ENCODE data around the gene RABGGTA.

RABGGTA gene

DNA sequence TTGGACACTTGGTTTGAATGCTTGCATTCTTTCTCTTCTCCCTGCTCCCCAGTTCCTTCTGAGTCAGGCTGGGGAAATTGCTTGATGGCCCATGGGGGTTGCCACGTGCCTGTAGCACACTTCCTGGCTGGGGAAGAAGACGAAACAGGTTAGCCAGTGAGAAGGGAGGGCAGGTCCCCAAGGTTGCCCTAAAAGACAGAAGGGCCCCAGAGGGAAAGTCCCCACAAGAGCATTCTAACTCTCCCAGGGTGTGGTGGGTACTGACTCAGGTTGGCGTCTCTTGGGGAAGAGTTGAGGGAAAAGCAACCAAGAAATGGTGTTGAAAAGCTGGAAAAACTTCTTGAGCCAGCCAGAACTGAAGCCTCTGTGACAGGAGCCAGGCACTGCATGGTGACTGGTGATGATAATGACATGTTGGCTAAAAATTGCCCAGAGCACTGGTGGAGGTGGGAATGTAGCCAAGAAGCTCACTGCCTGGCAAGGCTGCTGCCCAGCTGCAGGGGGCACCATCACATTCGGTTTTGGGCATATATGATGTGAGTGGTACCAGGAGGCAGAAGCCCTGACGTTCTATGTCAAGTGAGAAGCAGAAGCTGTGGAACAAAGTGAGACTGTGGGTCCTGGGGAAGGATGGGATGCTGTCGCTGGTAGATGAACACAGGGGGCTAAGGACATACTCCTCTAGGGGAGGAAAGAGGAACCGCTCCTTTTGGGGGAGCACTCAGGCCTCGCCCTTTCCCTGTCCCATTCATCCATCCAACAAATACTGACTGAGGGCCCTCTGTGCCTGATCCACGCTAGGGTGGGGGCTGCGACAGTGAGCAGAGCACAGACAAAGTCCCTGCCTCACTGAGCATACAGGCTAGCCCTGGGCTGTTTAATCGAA, 8.1 kb upstream of the RABGGTA start:
- peak; percentile 67 for DNase-seq (ENCODE audit: low spot score)

DNA sequence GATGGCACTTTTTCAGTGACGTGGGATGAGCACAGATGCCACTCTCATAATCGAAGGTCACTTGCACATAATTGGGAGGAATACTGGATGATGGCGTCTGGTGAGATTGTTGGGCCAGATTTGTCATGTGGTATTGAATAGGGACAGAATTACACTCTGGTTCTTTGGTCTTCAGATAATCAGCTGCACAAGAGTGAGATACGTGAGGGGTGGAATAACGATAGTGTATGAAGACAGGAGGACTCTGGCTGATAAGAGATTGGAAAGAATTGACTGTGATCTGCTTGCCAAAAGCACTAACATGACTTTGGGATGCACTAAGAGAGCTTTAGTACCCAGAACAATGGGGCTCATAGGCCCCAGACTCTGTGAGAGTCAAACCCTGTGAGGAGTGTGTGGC, 7.0 kb upstream of the RABGGTA start:
- DNase-seq (ENCODE audit: low spot score), result no peak

DNA sequence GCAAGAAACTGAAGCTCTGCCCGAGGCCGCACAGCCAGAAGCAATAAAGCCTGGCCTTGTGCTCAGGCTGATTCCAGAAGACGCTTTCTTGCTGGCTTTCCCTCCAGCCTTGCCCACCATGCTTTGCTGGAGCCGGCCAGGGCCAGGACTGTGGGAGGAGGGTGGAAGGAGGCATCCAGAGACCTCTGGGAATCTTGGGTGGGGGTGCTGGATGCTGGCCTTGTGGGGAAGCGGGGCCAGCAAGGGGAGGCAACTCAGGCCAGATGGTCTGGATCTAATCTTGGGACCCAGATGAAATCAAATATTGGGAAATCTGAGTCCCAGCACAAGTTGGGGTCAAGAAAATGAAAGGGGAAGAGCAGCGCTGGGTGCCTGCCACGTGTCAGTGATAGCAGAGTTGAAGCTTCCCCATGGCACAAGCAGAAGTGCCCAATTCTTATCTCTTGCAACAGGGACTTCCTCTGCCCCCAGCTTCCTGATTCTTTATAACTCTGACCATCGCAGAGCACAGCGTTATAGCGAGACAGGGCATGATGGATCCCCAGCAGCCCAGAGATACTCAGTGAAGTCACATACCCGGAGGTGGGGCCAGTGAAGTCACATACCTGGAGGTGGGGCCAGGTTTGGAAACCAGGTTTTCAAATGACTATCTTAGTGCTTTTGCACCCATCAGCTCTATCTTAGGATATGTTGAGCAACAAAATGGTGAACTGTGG, 6.4 kb upstream of the RABGGTA start:
- DNase-seq (ENCODE audit: low spot score), result no peak

DNA sequence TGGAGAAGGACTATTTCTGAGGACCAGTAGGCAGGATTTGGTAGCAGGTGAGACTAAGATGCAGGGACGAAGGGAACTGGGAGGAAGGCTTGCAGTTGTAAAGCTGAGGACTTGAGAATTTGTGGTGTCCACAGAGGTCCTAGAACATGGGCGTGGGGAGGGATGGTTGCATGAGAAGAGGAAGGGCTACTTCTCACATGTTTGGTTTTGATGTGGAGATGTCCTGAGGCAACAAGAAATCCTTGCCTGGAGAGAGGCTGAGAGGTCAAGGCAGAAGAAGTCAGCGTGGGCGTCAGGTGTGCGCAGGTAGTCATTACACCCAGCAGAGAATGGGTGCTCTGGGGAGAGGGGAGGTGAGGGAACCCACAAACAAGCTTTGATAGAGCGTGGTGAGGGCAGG, 5.7 kb upstream of the RABGGTA start:
- DNase-seq (ENCODE audit: low spot score), result no peak

DNA sequence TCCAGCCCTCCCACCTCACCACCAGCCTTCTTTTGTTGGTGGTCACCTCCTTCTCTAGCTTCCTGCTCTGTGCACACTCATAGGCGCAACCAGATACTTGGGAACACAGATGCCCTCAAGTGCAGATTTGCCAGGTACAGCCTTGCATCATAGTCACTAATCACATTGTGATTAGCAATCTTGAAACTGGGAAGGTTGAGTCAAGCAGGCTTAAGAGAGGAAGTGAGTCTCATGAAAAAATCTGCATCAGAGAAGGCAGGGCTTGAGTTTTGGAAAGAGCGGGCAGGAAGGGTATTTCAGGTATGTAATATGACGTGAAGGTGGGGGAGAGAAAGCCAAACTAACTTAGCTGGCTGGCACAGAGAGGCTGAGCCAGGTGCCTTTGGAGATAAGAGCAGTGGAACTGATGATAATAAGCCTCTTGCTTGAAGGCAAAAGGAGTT, 2.7 kb upstream of the RABGGTA start:
- DNase-seq (ENCODE audit: low spot score), result peak; percentile 36

DNA sequence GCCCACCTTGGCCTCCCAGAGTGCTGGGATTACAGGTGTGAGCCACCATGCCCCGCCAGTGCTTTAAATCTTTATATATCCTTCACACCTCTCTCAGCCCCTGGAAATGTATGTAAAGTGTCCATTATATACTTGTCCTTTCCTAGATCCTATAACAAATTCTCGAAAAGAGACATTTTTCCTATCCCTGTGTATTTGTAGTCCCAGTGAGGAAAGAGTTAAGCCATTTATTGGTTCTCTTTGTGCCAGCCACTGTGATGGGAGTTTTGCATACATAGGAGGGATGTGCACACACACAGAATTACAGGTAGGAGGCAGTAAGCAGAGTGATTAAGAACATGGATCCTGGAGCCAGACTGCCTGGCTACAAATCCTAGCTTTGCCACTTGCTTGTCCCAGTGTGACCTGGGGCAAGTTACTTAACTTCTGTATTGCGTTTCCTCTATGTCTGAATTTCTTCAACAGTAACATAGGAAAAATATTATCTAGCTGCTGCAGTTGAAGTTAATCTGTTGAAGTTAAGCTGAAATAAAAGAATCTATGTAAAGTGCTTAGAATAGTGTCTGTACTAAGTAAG, 2.1 kb upstream of the RABGGTA start:
- no peak for DNase-seq (ENCODE audit: low spot score)

DNA sequence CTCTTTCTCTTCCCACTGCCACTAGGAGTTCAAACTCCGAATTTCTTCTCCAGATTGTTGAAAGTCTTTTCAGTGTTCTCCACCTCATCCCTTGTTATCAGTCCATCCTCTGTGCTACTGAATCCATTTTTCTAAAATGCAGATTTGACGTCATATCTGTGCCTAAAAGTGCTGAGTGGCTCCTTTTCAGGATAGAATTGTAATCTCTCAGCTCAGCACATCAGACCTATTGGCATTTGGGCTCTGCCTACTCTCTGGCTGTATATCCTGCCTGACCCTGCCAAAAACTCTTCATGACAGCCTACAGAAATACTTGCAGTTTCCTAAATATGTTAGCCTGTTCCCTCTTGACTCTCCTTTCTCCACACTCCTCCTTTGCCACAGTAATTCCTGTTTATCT, 1.1 kb upstream of the RABGGTA start:
- DNase-seq (ENCODE audit: low spot score), result no peak

DNA sequence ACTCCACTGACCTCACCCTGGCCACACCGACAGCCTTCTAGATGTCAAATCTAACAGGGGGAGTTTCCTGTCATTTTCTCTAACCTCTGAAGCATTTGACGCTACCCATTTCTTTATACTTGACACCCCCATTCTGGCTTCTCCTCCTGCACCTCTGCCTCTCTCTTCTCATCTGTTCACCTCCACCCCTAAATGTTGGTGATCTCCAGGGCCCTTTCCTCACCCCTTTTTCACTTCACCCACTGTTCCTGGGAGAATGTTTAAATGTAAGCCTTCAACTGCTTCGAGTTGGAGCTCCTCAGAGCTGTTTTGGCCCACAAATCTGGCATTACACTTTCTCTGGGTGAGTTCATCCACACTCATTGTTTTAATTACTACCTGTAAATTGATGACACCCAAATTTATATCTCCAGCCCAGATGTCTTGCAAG, 452 bp upstream of the RABGGTA start:
- no peak for DNase-seq (ENCODE audit: low spot score)

DNA sequence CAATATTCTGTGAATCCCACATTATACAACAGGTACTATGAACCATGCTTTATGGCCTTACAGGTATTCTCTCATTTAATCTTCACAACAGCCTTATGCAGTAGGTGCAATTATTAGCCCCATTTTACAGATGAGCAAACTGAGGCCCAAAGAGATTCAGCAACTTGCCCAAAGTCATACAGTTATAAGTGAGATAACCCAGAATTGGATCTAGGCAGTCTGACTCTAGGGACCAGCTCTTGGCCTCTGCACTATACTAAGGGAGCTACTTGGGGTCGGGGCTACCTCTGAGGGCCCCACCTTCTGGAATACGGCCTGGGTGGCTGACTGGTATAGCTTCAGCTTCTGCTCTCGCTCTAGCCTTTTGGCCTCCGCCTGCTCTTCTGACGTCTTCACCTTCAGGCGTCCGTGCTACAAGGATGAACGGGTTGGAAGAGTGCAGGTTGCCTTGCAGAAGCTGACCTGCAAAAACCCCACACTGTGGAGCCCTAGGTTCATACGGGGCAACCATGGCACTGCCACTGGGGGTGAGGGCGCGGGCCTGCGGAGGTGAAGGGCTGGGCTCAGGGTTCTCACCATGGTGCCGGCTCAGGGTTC, 762 bp downstream of the RABGGTA start:
- DNase-seq (ENCODE audit: low spot score), result no peak

DNA sequence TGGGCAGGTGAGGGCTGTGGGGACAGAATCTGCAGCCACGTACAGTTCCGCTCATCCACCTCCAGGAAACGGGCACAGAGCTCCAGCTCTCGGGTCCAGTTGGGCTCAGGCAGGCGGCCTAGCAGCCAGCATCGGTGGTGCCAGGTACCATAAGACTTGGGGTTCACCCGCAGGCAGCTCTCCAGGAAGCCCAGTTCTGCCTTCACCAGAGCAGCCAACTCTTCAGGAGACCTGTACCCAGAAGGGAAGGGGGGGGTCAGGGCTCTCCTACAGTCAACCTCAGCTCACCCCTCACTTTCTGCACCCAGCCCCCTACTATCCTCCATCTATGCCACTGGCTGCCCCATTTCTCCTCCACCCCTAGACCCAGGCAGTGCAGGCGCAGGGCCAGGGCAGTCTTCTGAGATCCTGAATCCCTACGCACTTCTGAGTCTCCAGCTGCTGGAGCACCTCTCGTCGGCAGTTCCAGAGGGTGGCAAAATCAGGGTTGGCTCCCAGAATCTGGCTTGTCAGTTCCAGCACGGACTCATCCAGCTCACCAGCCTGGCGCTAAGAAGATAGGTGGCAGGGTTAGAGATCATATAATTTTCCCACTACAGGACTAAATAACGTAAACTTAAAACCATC, 1.4 kb downstream of the RABGGTA start:
- no peak for DNase-seq (ENCODE audit: low spot score)

DNA sequence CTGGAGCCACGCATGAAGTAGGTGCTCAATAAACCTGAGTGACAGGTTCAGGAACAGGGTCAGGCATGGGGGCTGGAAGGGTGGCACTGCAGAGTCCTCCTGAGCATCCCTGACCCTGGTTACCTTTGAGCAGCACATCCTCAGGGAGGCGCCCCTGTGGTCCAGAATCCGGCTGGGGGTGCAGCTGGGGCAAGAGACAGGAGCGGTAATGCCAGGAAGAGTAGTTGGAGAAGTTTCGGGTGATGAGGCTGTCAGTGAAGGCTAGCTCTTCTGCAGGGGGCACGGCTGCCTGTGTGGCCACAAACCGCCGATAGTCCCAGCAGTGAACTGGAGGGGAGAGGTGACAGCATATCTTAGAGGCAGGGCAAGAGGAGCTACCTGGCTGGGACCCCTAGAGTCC, 2.0 kb downstream of the RABGGTA start:
- DNase-seq (ENCODE audit: low spot score), result no peak

DNA sequence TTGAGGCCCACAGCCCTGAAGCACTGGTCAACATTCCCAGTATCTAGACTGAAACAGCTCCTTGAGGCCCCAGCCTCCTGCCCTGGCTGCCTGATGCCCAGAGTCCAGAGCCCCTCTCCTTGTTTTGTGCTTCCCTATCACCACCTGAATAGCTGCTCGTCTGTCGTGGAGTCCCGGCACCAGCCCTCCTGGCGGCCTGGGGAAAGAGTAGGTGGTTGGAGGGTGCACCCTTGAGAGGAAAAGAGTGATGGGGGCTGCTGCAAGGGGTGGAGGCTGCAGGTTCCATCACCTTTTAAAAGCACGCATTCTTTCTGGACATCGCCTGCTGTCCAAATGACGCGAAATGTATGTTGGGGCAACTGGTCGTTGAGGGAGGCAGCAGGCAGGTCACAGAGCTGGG, 3.2 kb downstream of the RABGGTA start:
- no peak for DNase-seq (ENCODE audit: low spot score)

DNA sequence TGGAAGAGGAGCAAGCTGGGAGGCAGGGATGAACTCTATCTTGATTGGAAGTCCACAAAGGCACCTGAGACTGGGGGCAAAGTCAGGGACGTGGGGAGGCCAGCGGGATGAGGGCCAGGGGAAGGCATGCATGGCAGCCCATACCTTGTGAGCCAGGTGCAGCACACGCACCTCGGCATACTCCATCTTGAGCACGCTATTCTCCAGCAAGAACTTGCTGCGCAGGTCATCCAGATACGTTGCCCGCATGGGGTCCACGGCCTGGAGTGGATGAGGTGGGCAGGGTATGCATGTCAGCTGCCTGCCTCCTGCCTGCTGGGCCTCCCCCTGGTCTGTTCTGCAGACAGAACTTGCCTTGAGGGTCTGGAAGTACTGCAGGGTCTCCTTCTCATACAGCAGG, 3.9 kb downstream of the RABGGTA start:
- DNase-seq (ENCODE audit: low spot score), result no peak

DNA sequence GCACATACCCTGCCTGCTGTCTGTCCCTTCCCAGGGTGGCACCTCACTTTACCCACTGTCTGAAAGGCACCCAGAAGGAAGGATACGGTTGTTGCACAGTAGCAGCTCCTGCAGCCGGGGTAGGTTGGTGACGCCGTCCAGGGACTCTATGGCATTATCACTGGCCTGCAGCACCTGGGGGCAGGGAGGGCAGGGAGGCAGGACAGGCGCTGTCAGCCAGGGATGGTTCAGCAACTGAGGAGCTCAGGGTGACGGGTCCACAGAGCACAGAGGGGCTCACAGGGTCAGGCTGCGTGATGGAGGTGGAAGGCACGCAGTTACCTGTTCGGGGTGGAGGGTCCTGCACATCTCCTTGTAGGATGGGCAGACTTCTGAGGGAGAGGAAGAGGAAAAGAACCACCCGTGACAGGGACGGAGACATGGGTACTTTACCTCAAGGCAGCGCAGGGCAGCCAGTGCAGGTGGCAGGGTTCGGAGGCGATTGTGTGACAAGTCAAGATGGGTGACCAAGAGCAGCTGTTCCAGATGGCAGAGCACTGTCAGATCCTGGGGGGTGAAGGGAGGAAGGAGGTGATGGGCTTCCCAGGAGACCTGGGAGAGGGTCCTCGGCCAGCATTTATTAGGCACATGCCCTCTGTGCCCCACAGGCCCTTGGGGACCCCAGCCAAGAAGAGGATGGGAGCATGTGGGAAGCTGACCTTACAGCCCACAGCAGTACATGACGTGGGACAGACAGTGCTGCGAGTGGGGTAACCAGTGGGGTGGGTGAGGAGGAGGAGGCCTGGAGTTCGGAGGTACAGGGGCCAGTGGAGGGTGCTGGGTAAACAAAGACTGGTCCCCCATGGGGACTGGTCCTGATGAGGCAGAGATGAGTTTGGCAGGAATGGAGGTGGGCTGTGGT, 4.8 kb downstream of the RABGGTA start:
- no peak for DNase-seq (ENCODE audit: low spot score)

DNA sequence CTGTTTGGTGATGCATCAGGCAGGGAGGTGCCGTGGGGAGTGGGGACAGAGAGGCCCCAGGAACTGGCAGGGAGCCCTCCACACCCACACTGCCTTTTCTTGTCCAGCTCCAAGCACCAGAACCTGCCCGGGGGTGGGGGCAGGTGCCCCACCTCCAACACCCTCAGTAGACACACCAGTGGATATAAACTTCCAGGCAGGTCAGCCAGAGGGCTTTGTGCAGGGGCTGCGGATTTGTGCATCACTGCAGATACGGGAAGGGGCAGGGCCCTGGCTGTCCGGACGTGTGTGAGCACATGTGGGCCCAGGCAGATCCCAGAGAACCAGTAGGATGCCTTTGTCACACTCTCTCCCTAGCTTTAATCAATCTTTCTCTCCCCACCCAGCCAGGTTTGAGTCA, 7.1 kb downstream of the RABGGTA start:
- DNase-seq (ENCODE audit: low spot score), result no peak

DNA sequence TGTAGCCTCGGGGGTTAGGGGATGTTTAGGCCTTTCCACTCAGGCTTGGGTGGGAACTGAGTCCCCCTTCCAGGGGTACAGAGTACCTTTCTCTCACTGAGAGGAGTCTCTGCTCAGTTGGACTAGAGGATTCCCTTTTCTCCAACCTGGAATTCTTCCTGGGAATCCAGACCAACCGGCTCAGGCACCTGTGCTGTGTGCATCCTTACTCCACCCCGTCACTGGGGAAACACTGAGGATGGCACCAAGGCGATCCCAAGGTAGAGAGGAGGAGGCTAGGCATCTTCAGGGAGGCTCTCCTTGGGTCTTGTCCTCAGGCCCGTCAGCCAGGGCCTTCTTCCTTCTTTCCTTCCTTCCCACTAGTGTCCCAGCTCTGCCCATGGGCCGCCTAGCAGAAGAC, 7.5 kb downstream of the RABGGTA start:
- no peak for DNase-seq (ENCODE audit: low spot score)

DNA sequence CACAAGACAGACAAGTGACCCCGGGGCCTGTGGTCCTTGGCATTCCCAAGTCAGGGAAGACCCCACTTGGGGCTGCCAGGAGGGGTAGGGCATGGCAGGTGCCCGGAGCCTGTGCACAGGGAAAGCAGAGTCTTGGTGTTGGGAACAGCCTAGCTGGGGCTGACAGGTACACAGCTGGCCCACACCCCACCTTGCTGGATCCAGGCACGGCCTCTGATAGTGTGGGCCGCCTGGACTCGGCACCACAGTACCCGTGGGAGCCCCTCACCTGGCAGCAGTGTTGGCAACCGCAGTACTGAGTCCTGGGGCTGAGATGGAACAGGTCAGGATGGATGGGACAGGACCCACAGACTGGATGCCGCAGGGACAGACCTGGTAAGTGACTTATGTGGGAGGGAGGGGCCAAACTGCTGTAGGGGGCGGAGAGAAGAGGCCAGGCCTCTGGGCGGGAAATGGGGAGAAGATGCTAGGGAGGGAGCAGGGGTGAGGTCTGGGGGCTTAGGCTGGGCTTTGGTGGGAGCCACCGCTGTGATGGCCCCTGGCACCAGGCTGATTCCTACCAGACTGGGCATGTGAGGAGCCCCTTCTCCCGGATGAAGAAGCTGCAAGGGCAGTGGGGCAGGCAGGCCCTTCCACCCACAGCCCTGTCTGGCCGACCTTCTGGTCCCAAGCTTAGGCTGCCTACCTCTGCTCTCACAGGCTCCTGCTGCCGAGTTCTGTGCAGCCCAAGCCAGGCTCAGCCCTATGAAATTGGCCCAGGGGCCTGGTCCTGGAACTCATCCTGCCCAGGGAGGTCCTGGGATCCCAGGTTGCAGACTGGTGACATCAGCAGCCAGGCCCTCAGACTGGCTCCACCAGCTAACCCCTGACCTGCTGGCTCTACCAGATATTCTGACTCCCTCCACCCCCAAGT, 8.3 kb downstream of the RABGGTA start, which contains the start of gene TGM1:
Gene TGM1 (minus strand): TSS at position 357 of the 913 bp plus-strand sequence. CDS start 825 bp downstream, outside the sequence.
- DNase-seq (ENCODE audit: low spot score), result no peak

DNA sequence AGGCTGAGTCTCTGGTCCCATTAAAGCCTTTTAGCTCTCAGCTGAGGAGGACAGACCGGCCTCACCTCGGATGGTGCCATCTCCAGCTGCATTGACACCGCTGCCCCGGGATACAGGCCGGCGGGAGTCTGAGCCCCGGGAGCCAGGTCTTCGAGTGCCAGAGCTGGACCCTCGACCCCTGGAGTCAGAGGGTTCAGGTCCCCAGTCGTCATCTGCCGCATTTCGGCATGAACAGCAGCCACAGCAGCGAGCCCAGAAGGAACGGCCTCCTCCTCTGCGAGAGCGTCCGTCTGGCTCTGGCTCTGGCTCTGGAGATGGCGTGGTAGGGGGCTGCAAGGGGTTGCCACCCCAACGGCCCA, 9.4 kb downstream of the RABGGTA start:
- DNase-seq (ENCODE audit: low spot score), result no peak

DNA sequence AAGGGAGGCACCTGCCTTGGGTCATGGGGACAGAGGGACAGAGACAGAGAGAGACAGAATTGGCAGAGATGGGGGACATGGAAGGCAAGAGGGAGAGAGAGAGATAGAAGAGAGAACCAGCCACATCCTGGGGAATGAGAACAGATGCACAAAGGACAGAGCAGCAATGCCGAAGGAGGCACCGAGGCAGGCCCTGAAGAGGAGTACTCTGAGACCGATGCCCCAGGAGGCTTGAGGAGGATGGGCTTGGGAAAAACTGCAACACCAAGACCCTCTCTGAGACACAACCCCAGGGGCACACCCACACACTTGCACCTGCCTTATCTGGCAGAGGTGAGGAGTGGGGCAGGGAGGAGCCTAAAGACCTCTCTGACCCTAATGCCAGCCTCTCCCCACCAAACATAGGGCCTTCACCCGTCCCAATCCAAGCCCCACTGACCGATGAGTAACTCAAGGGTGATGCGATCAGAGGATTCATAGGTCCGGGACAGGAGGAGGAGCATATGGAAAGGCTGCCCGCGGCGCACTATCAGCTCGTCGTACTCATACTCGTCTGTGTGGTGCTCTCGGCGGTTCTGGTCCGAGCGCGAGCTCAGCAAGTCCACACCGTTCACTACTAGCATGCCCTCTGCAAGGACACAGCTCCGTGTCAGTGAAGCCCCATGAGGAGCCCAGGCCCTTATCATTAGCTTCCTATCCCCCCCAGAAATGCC, 10.0 kb downstream of the RABGGTA start:
- DNase-seq (ENCODE audit: low spot score), result no peak
